HG03064 (cell line): ENCODE results near the gene ATR.

ENCODE experiments used
- ATAC-seq: cut with Tn5 transposase; IDR thresholded peaks from one replicate; pipeline ENCODE4 v1.9.1; 2021; ENCODE audit warnings: low read depth; ENCODE audit not compliant: unreplicated experiment

ATR gene

GRCh38 chr3:142534543-142534942 is 44.0 kb downstream of the ATR start:
- ATAC-seq: no peak

DNA sequence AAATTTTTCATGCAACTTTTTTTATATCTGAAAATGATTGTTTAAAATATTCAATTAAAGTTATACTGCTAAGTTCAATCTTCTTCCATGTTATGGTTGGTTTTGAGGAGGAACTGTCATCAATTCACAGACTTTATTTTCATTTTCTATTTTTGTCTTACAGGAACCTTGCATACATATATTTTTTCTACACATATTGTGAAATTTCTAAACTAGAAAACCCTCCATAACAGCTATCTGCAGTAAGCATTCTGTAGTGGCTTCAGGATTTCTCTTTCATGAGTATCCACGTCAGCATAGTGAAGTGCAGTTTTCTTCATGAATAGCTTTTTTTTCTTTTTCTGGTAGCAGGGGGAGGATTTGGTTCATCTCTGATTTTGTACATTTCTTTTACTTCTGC is 48.2 kb downstream of the ATR start:
- no peak for ATAC-seq

DNA sequence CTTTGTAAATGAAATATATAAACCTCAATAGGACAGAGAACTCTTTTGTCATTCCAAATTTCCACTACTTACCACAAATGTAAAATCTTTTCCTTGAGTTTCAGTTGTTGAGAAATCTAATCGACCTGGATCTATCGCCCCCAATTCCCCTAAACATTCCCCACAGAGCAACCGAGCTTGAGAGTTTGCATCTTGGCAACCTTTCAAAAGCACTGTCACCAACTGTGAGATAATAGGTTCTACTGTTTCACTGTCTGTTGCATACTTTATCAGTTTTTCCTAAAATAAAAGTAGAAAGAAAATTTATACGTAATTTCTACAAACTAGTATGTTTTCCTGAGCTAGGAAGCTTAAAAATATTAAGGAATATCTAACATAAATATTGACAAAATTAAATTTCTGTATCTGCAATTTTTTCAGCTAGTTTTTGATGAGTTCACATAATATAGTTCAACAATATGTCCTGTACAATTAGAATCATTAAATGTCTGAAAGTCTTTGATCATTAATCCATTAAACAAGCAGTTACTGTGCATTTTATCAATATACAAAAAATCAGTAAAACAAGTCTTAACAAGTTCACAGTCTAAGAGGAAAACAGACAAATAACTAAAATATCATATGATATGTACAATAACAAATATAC is 54.5 kb downstream of the ATR start:
- ATAC-seq: no peak

- no peak for ATAC-seq
These were observed 69.5 kb downstream of the ATR start for GRCh38 chr3:142509079-142509478.

GRCh38 chr3:142507241-142507640 is 71.3 kb downstream of the ATR start:
- ATAC-seq: no peak

DNA sequence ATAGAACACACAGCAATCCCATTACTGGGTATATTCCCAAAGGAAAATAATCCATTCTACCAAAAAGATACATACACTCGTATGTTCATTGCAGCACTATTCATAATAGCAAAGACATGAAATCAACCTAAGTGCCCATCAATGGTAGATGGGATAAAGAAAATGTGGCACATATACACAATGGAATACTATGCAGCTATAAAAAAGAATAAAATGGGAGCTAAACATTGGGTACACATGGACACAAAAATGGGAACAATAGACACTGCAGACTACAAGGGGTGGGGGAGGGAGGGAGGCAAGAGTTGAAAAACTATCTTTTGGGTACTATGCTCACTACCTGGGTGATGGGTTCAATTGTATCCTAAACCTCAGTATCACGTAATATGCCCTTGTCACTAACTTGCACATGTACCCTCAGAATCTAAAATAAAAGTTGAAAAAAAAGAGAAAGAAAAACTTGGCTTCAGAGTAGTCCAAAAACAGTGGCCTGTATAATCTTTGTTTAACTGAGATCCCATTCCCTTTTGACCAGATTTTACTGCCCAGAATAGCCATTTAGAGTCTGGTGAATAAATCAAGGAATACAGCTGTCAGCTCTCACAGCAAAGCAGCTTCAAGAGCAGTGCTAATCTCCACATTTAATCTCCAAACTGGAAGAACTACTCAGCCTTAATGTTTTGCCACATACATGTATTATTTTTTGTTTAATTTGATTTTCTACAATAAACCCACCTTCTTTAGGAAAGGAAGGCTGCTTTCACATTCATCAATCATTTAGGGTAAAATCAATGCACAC is 76.1 kb downstream of the ATR start:
- ATAC-seq: no peak

DNA sequence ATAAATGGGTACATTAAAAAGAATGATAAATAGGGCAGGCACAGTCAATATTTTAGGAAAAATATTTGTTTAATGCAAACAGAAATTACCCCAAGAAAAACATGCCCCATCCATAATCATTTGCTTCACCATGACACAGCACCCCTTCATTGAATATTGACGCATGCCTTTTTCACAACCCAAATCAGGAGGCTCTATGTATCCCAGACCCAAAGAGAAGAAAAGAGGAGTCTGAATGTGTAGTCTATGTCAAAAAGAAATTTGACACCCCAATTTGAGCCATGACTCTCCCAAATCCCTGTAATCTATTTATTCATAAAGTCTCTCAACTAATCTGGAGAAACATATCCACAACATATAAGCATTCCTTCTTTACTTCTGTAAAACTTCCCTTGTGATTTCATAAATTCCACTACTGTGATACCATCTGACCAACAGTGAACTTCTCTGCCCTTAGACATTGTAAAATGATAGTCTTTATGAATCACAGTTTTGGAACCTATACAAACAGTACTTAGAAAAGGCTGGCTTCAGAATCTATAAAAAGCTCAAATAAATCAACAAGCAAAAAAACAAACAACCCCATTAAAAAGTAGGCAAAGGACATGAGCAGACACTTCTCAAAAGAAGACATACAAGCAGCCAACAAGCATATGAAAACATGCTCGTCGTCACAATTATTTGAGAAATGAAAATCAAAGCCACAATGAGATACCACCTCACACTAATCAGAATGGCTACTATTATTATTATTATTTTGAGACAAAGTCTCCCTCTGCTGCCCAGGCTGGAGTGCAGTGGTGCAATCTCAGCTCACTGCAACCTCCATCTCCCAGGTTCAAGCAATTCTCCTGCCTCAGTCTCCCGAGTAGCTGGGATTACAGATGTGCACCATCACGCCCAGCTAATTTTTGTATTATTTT is 77.3 kb downstream of the ATR start:
- ATAC-seq: no peak

- no peak for ATAC-seq
These were observed 78.3 kb downstream of the ATR start for GRCh38 chr3:142500211-142500610.

- no peak for ATAC-seq
These were observed 79.9 kb downstream of the ATR start for GRCh38 chr3:142498397-142499180.

- no peak for ATAC-seq
These were observed 80.8 kb downstream of the ATR start for GRCh38 chr3:142497729-142498128.

DNA sequence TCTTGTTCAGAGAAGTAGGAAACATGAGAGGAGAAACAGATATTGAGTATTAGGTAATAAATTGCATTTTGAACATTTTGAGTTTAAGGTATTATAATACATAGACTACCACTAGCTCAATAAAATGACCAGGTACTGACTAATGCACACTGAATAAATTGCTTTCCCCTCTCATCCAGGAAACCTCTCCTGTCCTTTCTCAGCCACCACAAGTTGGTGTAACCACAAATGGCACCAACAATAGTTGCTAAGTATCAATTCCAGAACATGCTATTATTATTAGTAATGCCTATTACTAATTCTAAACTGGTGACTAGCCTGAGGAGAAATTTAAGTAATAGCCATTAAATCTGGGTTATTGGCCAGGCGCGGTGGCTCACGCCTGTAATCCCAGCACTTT is 83.4 kb downstream of the ATR start:
- no peak for ATAC-seq

DNA sequence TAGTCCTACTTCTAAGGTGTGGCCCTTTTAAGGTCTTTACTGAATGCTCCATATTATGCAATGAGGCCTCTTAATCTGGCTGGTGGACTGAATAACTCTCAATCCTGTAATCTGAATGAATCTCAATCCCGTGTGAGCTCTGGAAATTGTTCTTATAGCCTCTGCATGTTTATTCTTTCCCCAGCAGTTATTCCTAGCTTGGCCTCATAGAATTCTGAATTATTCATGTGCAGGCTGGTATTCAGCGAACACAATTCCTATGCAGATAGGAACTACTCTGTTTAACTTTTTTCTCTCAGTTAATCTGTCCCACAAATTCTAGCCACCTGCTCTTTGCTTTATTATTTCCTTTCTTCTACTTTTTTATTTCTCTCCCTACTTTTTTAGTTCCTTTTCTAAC is 86.3 kb downstream of the ATR start:
- no peak for ATAC-seq

DNA sequence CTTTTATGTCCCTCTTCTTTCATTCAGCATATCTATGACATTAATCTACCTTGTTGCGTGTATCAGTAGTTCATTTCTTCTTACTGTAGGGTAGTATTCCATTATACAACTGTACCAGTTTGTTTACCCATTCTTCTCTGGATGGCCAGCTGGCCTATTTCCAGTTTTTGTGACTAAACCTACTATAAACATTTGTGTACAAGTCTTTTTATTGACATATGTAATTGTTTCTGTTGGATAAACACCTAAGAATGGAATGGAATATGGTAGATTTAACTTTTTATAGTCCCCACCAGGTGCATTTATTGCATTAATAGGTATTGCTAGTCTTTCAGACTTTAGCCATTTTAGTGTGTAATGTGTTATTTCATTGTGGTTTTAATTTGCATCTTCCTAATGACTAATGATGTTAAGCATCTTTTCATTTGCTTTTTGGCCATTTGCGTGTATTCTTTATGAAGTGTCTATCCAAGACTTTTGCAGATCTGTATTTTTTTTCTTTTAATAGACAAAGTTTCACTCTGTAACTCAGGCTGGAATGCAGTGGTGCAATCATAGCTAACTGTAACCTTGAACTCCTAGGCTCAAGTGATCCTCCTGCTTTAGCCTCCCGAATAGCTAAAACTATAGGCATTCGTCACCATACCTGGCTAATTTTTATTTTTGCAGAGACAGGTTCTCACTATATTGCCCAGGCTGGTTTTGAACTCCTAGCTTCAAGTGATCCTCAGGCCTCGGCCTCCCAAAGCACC is 88.8 kb downstream of the ATR start:
- ATAC-seq: no peak

- ATAC-seq: no peak
These were observed 93.6 kb downstream of the ATR start for GRCh38 chr3:142484912-142485435.

- ATAC-seq: no peak
These were observed 97.3 kb downstream of the ATR start for GRCh38 chr3:142481196-142481595.

DNA sequence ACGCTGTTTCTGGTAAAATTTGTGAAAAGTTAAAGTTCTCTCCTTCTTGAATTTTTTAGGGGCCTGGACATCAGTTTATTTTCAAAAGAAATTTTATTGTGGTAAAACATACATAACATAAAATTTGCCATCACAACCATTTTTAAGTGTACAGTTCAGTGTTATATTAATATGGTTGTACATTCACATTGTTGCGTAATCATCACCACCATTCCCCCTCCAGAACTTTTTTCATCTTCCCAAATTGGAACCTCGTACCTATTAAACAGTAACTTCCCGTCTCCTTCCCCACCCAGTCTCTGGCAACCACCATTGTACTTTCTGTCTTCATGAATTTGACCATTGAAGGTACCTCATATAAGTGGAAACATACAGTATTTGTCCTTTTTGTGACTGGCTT is 107.7 kb downstream of the ATR start:
- no peak for ATAC-seq

DNA sequence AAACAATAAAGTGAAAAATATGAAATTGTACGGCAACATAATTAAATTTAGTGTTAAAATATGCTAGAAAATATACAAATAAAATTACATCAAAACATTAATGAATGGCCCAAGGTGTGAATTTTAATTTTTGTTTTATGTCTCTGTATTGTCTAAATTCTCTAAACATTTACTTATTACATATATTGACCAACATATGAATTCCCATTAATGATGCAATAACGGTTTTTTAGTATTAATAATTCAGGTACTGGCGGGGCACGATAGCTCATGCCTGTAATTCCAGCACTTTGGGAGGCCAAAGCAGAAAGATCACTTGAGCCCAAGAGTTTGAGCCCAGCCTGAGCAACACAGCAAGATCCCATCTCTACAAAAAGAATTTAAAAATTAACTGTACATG is 110.1 kb downstream of the ATR start:
- ATAC-seq: no peak

- no peak for ATAC-seq
These were observed 110.8 kb downstream of the ATR start for GRCh38 chr3:142467768-142468167.

GRCh38 chr3:142460689-142461088 is 117.8 kb downstream of the ATR start:
- no peak for ATAC-seq

DNA sequence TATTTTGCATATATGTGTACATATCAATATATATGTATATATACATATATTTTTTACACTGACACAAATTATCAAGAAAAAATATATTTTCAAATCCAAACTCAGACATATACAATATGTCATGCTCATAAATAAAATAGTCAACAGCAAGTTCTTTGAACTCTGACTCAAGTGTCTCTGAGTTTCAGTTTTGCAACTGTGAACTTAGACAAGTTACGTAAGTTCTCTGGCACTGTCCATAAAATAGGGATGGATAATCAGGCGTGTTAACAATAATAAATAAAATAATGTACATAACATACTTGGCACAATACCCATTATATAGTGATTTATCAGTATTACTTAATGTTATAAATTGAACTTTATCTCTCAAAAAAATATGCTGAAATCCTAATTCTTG is 118.6 kb downstream of the ATR start:
- no peak for ATAC-seq
